Pulmonary artery endothelial cell (primary cell): ENCODE results near the gene ENOX1. TPM values are rescaled to one million over a fixed set of nuclear protein-coding genes. Genes with fewer than 3 reads are reported as not detected.
"Not testable (repeated sequence)": the region's sequence is repeated elsewhere in the genome, so short reads cannot be mapped to it uniquely, and the experiment has no call there.

ENCODE experiments used
- DNase-seq: peaks from one replicate; pipeline ENCODE4 v3.0.0-alpha.2; 2011; ENCODE audit warnings: low read depth, low spot score
- total RNA-seq: library from RNA; depleted of rRNA; stranded (reverse); fragments of >200 nt; gene quantifications from 2 replicates; pipeline ENCODE4 v1.2.3, GENCODE V29; 2014

The ENOX1 gene
- total RNA-seq, result 0.95 and 7.1 TPM in 2 replicates

DNA sequence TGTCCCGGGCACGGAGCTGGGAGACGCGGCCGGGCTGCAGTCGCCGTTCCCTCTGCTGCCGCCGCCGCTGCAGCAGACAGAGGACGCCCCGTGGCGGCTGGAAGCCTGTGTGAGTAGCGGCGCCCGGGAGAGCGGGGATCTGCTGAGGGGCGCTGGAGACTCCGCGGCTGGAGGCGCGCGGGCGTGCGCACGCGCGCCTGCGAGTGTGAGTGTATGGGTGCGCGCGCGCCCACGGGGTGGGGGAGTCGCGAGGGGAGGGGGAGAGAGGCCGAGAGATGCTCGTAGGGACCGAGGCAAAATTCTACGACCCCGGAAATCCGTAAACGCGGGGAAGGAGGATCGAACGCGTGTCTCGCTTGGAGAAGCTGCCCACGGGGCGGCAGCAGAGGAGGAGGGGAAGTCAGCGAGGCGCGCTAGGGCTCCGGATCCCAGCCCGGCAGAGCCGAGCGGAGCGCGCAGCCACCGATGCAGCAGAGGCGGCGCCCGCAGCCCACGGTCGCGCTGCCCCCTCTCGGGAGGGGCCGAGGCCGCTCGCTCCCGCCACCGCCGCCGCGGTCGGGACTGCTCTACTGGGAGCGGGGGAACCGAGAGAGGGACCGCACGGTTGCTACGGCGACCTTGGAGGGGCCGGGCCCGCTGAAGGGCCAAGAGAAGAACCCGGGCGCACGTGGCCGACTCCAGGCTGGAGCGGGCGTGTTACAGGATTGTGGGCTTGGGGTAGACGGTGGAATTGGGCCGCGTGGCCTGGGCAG lies at the start of gene ENOX1:
Gene ENOX1 (minus strand): TSS at position 207 of the 752 bp plus-strand sequence.
- DNase-seq, result no peak

DNA sequence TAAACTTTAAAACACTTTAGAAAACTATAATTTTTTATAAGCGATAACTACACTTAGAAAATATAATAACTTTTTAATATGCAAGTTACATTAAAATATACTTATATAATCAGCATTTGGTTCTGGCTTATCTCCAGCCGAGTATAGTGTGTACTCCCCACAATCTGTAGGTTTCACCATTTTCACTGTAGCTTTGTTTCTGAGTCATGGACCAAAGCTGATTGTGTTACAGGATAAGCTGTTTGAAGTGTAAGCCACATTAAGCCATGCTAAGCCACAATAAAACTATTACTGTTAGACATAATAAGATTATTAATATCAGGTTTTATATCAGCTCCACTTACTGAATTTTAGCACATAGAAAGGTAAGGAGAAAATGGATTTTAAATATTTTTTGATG lies 48.9 kb upstream of the ENOX1 start:
- DNase-seq, result no peak

DNA sequence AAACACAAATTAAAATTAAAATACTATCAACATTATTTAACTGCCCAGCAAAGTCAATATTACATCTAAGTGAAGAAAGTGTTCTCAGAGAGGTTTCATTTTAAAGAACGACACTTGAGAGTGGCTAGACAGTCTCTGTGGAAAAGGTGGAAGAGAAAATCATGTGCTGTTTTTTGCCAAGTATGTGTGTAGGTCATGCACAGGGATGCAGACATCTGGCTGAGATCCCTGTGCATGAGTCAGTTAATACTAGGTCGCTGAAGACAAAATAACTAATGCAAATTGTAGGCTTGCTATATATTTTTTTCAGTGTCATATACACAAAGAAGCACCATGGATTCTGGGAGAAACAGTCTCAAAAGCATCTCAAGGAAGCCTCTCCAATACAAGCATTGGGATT lies 44.3 kb upstream of the ENOX1 start:
- no peak for DNase-seq

DNA sequence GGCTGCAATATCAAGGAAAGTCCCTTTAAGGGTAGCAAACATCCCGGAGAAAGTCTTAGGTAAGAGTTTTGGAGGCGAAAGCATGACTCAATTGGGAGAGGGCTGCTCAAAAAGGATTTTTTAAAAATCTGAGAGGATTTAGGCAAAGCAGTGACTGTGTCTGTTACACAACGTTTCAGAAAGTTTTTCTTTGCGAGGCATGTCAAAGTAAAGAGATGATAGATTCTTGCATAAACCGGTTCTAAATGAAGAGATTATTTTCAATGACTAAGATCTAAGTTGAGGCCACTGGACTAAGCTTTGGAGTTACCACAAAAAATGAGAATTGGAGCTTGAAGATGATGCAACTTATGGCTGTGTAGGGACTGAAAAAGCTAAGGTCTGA lies 43.7 kb upstream of the ENOX1 start:
- no peak for DNase-seq

DNA sequence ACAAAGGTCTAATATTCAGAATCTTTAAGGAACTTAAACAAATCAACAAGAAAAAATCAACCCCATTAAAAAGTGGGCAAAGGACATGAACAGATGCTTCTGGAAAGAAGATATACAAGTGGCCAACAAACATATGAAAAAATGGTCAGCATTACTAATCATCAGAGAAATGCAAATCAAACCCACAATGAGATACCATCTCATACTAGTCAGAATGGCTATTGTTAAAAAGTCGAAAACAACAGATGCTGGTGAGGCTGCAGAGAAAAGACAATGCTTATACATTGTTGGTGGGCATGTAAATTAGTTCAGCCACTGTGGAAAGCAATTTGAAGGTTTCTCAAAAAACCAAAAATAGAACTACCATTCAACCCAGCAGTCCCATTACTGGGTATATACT lies 37.9 kb upstream of the ENOX1 start:
- not testable (repeated sequence) for DNase-seq

DNA sequence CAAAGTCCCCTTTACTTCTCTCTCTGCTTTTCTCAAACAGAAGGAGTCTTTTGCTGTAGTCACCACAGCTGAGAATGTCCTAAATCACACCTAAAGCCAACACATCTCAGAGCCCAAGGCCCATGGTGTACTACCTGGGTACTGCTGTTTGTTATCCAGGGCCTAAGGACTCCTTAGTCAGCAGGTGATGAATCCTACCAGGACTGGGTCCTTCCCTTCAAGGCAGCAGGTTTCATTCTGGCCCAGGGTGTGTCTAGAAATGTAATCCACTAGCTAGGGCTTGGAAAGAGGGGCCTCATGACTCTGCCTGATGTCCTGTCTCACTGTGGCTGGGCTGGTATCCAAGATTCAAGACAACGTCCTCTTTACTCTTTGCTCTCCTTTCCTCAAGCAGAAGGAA lies 36.2 kb upstream of the ENOX1 start:
- no peak for DNase-seq

DNA sequence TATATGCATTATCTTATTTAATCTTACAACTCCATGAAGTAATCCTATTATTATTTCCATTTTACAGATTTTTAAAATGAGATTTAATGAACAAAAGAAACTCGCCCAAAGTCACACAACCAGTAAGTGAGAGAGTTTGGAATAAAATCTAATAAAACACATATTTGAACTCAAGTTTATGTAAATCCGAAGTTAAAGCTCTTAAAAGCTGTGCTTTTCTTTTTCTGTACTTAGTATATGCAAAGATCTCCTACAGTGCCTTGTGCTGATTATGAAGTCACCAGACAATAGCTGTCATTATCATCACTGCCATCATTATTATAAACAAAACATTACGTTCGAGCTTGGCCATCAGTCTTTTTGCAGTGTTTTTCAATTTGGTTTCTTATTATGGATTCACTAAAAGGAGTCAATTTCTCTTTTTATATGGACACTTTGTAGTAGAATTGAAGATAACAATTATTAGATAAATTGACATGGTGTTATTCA lies 29.7 kb upstream of the ENOX1 start:
- no peak for DNase-seq

DNA sequence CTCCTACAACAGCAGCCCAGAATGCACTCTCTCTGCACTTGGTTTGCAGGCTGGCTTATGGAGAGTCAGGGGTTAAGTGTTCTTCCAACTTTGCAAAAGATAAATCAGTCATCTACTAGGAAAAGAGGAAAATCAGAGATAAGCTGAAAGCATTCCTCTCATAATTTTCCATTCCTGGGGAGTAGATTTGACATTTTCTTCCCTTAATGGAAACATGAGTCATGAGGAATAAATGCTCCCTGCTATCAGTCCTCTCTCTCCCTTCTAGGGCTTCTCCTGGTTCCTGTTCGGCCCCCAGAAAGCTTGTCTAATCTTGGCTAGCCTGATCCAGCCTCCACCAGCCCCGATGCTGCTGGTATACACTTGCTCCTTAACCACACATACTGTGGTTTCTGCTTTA lies 28.4 kb upstream of the ENOX1 start:
- peak; percentile 53 for DNase-seq

DNA sequence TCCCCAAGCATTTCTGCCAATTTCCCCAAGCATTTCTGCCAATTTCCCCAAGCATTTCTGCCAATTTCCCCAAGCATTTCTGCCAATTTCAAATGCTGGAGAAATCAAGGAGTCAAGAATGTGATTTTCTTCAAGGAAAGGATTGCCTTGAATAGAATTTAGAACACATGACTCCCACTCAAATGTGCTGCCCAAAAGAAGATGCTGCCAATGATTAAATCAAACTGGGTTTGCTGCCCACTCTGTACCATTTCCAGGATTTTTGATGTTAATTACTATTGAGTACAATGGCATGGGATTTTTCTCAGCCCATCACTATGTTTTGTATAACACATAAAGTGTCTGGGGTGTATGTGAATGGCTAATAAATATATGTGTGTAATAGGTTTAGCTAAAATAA lies 21.9 kb upstream of the ENOX1 start:
- no peak for DNase-seq

DNA sequence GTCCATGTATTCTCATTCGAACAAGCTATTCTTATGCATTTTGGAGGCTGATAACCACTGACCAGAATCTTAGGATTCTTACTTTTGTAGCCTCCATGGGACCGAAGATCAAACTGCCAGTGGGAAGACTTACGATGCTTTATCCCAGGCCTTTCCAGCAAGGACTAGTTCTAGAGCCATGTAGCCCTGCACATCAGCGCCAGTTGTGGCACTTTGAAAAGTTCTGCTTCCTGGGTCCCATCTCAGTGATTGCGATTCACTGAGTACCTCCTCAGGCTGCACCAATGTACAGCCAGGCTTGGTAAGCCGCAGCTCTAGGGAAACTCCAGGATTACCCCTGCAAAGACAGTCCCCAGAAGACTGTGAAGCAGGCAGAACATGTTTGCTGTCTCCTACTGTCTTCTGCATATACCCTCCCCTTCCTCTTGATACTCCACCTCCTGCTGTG lies 18.9 kb upstream of the ENOX1 start:
- no peak for DNase-seq

DNA sequence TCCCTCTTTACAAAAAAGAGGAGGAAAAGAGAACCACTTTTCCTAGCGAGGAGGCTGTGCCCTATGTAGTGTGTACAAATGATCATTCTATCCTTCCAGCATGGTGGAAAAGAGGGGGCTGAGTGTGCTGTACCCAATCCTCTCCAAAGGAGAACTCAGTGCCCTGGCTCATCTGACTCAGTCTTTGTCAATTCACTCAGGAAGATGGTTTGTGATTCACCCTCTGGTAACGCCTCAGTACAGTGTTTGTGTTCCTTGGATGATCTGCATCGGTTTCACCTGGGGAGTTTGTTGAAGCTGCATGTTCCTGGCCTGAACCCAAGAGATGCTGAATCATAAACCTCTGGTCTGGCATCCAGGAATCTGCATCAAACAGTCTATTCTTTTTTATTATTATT lies 18.3 kb upstream of the ENOX1 start:
- no peak for DNase-seq

DNA sequence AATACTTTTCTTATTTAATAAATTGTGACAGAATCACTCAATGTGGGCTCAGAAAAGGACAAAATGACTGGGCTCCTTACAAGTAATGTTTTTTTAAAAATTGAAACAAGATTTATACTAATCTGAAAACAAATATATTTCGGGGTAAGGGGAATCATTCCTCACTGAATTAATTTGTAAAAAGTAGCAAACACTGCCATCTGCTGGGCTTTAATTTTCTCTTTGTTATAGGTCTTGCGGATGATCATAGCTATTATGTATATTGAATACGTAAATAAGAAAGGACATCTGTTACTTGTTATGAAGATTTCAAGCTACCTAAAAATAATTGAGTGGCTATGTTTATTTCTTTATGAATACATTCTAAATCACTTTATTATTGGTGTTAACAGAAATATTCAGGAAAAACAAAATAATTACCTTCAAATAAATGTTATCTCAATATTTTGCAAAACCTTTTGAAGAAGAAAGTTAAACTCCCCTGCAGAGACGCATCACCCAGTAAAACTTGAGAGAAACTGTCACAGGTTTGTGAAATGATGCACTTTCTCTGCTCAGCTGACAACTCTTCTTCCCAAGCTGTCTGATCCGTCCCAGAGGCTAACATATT lies 17.8 kb upstream of the ENOX1 start:
- DNase-seq, result no peak

DNA sequence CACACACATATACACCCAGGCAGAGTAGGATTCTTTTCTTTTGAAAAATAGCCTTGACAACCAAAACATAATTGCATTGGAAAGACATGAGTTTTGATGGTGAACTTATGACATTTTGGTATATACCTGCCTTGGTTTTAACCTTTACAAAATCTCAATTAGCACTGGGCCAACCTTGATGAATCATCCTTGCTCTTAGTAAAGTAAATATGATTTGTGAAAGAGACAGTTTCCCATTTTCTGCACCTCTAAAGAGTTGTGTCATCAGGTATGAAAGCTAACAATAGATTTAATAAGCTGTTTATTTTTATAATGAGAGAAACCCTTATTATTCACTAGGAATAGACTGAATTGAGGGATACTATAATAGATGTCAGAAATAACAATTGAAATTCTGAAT lies 15.7 kb upstream of the ENOX1 start:
- no peak for DNase-seq

DNA sequence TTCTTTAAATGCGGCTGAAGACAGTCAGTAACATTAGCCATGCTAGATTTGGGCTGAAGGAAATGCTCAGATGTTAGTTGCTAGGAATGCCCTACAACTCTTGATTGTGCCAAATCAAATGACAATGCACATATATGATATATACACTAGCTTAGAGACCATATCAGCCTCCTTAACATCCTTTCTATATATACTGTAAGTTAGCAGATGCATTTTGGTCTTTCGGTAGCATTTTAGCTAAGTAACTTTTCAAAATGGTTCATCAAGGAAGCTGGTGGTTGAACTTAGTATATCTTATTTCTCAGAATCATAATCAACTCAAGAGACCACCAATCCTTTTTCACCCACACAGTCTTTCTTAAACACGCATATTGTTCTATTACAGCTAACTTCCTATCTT lies 14.1 kb upstream of the ENOX1 start:
- no peak for DNase-seq

DNA sequence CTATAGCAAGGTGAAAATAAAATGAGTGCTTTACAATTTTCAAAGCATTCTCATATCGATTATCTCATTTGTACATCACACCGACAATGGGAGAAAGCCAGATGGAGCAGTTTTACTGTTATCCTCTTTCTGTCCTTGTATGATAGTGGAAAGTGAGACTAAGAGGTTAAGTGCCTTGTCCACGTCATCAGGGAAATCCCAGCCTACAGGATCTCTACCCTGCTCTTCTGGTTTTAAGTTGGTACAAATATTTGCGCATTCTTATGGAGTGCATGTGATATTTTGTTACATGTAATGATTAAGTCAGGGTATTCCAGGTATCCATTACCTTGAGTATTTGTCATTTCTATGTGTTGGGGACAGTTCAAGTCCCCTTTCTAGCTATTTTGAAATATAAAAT lies 12.4 kb upstream of the ENOX1 start:
- DNase-seq, result no peak

DNA sequence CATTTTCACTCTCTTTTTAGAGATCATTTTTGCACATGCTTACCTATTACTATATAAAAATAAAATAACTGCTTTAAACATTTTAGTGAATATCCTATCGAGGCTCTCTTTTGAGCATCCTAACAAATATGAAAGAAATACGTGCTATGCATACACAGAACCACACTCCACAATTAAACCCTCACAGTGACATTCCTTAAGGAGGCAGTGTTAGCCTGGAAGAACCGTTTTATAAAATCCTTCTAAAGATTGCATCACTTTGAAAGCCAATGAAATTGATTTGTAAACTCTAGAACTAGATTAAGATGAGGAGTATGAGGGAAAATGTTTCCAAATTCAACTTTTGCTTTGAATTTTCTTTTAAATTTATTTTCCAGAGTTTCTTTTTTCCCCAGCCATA lies 11.1 kb upstream of the ENOX1 start:
- DNase-seq, result no peak

DNA sequence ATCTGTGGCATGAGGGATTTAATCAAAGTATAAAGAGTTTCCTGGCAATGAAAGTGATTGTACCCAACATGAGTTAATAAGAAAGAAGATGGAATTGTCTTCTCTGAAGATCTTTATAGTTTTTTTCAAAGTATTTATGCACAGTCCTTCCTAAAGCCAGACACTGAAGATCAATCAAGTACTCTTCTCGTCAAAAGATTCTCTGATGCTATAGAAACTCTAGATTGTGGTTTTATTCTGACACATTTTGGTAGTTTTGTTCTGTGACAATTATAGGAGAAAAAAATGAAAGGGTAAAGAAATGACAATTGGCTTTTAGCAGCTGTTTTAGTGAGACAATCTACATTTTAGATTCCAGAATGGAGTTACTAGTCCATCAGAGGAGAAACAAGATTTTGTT lies 10.4 kb upstream of the ENOX1 start:
- DNase-seq, result no peak

DNA sequence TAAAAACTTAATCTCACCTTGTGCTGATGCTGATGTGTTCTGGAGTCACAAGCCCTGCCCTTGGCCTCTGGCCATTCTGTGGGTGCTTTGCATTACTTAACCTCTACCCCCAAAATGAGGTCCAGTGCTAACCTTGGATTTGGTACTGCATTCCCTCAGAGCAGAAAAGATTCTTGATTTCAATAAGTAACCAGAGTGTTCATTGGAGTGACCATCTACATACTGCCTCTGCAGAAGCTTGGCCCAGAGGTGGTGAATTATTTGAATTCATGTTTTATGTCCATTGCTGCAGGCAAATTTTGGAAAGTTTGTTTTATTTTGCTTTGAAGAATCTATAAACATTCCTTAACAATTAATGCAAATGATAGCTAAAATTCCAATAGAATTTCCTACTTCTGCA lies 7.6 kb upstream of the ENOX1 start:
- DNase-seq, result no peak

DNA sequence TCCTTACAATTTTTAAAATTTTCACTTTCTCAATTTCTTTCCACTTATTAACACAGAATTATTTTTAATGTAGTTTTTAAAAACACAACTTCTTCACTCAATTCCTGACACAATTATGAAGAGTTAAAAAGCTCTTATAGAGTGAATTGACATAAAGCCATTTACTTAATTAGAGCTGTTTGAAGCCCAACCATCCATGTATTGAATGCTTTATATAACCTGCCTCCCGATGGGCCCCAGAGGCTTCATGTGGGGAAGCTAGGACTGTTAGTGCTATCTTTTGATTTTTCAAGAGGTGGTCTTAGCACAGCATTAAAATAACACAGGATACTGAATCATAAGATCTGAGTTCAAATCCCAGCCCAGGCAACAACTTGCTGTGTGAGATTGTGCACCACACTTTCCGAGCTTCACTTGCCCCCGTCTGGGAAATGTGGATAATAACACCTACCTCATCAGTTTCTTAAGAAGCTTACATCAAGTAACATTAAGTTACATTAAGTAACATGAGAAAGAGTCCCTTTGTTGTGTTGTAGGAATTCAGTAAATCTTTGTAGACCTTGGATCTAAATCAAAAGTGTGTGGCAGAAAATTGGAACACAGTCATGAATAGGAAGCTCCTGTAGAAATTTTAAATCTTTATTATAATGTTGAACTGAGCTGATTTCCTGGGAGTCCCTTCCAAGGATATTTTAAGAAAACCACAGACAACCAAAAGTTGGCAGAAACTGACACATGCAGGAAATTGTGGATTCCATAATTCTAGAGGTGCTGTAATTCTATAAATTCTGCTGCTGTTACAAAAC lies 5.5 kb upstream of the ENOX1 start:
- DNase-seq, result no peak

DNA sequence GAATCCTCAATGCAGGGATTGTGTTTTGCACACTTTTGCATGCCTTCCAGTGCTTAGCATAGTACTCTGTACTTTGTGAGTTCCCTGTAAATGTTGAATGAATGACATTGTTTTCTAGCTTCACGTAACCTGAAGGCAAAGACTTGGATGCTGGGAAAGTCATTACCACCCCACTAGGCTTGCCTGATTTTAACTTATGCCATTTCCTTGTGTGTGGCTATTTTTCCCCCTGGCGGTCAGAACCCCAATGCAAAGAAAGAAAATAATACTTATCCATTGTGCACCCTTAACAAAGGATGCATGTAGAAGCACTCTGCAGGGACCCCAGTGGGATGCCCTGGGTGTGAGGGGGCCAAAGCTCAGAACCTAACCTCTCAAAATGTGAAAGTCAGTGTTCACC lies 1.2 kb upstream of the ENOX1 start:
- no peak for DNase-seq

DNA sequence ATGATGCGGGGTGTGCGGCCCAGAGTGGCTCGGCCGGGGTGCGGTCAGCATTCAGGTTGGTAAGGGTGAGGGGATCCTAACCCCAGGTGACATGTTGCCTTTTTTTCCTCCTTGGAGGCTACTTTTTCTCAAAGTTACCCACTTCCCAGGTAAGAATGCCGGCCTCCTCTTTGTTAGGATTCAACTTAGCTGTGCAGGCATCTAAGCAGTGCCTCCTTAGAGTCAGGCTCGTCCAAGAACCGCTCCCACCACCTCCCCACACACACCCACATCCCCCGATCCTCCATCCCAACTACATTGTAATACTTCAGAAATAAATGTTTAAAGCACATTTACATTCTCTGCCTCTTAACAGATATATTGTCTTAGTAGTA lies 733 bp upstream of the ENOX1 start:
- no peak for DNase-seq

DNA sequence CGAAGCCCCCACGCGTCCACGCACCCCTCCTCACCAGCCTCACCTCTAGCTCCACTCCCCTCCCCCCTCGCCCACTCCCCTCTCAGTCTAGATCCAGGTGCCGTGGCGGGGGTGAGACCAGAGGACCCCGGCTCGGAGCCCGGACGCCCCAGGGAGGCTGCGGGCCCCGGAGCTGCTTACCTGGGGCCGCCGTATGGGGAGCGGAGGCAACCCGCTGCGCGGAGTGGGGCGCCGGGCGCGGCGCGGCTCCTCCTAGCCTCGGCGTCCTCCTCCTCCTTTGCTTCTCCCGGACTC lies 353 bp downstream of the ENOX1 start:
- no peak for DNase-seq
